GM12873 (cell line): ENCODE results near the gene MICAL1.

Experiments
- TF ChIP-seq, protein P1 (sequence below): IDR thresholded peaks from 2 replicates; pipeline ENCODE4 v1.5.1; 2012; ENCODE audit warnings: low read depth, mild to moderate bottlenecking, moderate library complexity, low read length, control low read depth; ENCODE audit not compliant: insufficient read depth; ENCODE audit errors: missing control alignments

MICAL1 gene

DNA sequence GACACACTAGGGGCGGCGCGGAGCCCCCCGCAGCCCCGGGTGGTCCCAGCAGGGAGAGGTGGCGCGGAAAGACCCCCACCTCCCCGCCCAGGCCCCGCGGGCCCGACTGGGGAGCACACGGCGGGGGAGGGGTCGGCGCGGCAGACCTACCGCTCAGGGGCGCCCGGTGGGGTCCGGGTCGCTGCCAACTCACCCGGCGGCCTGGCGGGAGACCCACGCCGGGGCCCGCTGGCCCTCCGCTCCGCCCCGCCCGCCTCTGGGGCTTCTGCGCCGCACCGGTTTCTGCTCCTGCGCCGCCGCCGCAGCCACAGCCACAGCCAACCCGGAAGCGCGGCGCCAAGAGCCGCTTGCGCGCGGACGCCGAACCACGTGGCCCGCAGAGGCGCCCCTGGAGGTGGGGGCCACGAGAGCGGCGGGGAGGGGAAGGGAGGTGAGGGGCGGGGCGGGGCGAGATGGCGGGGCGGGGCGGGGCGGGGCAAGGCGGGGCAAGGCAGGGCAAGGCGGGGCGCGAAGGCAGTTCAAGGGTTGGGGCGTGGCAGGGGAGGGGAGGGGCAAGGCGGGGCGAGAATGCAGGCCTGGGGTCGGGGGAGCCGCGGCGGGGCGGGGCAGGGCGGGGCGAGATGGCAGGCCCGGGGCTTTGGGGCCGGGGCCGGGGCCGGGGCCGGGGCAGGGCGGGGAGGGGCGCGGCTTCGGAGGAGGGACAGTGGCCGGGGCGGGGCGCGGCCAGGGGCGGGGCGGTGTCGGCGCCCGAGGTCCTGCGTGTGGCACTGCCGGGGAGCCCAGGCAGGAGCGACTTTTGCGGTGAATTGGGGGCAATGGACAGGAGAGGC is 27.5 kb upstream of the MICAL1 start, which contains the start of gene ZBTB24:
Gene ZBTB24 (minus strand): TSS at position 315 of the 830 bp plus-strand sequence. CDS start 1,193 bp downstream, outside the sequence.
- TF ChIP-seq, protein P1, sequence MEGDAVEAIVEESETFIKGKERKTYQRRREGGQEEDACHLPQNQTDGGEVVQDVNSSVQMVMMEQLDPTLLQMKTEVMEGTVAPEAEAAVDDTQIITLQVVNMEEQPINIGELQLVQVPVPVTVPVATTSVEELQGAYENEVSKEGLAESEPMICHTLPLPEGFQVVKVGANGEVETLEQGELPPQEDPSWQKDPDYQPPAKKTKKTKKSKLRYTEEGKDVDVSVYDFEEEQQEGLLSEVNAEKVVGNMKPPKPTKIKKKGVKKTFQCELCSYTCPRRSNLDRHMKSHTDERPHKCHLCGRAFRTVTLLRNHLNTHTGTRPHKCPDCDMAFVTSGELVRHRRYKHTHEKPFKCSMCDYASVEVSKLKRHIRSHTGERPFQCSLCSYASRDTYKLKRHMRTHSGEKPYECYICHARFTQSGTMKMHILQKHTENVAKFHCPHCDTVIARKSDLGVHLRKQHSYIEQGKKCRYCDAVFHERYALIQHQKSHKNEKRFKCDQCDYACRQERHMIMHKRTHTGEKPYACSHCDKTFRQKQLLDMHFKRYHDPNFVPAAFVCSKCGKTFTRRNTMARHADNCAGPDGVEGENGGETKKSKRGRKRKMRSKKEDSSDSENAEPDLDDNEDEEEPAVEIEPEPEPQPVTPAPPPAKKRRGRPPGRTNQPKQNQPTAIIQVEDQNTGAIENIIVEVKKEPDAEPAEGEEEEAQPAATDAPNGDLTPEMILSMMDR = no peak

- TF ChIP-seq, protein P1 = no peak
These were observed 25.5 kb upstream of the MICAL1 start for GRCh38 chr6:109480993-109481480.

GRCh38 chr6:109478841-109479624 is 23.5 kb upstream of the MICAL1 start:
- TF ChIP-seq, protein P1 = no peak

GRCh38 chr6:109478222-109478805 is 22.7 kb upstream of the MICAL1 start:
- TF ChIP-seq, protein P1 = no peak

DNA sequence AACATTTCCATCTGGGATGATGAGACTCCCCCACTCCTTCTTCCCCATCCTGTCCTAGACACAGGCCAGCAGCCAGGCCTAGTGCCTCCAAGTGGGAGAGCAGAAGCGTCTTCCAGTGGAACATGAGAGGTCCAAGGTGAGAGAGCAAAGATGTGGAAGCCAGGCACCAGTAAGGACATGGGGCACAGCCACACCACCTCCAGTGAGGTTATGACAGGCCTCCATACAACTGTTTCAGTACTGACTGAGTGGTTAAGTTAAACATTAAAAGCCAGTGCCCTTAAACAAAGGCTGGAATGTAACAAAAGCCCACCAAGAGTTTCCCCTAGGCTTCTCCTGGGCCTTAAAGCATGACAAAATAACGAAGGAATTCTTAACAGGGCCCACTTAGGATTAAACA is 22.2 kb upstream of the MICAL1 start:
- TF ChIP-seq, protein P1 = no peak

DNA sequence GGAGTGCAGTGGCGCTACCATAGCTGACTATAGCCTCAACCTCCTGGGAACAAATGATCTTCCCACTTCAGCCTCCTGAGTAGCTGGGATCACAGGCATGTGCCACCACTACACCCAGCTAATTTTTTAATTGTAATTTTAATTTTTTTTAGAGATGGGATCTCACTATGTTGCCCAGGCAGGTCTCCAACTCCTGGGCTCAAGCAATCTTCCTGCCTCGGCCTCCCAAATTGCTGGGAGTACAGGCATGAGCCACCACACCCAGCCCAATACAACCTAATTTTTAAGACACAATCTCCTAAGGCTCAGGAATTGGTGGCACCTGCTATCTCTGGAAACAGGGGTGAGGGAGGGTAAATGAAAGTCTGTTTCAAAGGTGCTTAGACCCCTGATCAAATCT is 21.6 kb upstream of the MICAL1 start:
- TF ChIP-seq, protein P1 = no peak

GRCh38 chr6:109475625-109476024 is 20.1 kb upstream of the MICAL1 start:
- TF ChIP-seq, protein P1 = no peak
